ENCODE measurements around the gene BCAR3.

- TF ChIP-seq CTCF (IDR thresholded peaks at IDR 0.05) (no peak), POLR2A (IDR thresholded peaks at IDR 0.05) (no peak), POLR2AphosphoS5 (IDR thresholded peaks at IDR 0.05) (no peak), EP300 (IDR thresholded peaks at IDR 0.05) (no peak)
These were observed 12.7 kb downstream of the BCAR3 start for GRCh38 chr1:93668951-93669350.

Measured in suprapubic skin (tissue), 4 donors.